HG03196 (cell line): ENCODE data around the gene HECTD4.
"Not testable (repeated sequence)": the region's sequence is repeated elsewhere in the genome, so short reads cannot be mapped to it uniquely, and the experiment has no call there.

Experiments
- ATAC-seq: cut with Tn5 transposase; IDR thresholded peaks from one replicate; pipeline ENCODE4 v1.9.1; 2021; ENCODE audit not compliant: unreplicated experiment

HECTD4 gene

DNA sequence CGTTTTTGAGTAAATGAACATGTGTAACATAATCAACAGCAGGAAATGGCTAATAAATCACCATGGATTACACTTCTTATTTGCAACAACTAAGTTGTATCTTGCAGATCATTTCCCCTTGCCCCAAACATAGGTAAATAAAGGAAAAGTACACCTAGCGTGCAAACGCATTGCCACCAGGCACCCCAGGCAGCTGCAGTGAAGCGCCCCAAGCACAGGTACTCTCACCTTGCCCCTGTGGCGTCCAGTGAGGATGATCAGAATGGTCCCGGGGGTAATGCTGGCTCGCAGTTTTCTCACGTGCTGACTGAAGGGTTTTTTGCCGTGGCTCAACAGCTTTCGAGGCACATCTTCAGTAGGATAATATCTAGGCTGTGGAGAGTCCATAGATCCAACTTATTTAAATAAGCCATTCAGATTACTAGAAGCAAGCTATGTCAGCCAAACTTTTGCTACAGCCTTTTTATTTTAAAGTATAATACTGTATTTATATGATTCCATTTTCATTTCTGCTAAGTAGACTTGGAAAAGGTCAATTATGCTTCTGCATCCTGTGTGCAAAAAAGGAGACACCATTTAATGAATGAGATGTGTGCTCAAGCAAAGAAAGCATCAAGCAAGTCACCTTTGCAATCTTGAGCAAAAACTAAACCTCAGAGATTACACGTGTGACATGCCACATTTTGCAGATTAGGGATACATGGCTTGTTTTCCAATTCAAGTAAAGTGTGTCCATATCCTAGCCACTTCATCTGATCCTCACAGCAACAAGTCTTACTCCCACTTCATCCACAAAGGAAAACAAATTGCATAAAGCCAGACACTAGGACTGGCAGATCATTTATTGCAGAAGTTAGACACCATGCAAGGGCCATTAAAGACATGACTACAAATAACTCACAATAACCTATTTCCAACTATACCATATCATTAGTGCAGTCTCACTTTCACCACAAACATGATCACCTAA lies 24.6 kb upstream of the HECTD4 start:
- no peak for ATAC-seq

DNA sequence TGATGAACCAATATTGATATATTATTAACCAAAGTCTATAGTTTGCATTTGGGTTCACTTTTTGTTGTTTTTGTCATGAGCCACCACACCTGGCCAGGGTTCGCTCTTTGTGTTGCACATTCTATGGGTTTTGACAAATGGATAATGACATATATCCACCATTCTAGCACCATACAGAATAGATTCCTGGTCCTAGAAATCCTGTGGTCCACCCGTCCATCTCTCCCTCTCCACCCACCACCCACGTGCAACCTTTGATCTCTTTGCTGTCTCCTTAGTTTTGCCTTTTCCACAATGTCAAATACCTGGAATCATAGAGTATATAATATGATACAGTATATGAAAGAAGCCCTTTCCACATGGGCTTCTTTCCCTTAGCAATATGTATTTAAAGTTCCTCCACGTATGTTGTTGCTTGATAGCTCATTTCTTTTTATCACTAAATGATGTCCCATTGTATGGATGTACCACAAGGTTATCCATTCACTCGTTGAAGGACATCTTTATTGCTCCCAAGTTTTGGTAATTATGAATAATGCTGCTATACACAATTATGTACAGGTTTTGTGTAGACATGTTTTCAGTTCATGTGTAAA lies 19.8 kb upstream of the HECTD4 start:
- no peak for ATAC-seq

DNA sequence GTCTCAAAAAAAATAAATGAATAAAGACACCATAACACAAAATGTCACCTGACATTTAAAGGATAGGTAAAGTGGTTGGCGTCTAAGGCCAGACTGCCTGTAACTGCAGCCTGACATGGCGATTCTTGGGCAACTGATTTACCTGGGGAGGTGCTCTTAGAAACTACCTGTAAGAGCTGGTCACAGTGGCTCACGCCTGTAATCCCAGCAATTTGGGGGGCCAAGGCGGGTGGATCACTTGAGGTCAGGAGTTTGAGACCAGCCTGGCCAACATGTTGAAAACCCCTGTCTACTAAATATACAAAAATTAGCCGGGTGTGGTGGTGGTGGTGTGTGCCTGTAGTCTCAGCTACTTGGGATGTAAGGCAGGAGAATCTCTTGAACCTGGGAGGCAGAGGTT lies 18.8 kb upstream of the HECTD4 start:
- no peak for ATAC-seq

DNA sequence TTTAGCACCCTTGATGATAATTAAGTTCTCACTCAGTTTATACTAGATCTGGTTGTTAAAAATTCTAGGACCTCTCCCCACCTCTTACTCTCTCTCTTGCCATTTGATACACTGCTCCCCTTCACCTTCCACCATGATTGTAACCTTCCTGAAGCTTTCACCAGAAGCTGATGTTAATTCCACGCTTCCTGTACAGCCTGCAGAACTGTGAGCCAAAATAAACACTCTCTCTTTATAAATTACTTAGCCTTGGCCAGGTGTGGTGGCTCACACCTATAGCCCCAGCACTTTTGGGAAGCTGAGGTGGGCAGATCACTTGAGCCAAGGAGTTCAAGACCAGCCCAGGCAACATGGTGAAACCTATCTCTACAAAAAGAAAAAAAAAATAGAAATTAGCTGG lies 11.1 kb upstream of the HECTD4 start:
- ATAC-seq = no peak

DNA sequence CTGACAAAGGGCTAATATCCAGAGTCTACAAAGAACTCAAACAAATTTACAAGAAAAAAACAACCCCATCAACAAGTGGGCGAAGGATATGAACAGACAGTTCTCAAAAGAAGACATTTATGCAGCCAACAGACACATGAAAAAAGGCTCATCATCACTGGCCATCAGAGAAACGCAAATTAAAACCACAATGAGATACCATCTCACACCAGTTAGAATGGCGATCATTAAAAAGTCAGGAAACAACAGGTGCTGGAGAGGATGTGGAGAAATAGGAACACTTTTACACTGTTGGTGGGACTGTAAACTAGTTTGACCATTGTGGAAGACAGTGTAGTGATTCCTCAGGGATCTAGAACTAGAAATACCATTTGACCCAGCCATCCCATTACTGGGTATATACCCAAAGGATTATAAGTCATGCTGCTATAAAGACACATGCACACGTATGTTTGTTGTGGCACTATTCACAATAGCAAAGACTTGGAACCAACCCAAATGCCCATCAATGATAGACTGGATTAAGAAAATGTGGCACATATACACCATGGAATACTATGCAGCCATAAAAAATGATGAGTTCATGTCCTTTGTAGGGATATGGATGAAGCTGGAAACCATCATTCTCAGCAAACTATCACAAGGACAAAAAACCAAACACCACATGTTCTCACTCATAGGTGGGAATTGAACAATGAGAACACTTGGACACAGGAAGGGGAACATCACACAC lies 7.9 kb upstream of the HECTD4 start:
- not testable (repeated sequence) for ATAC-seq

DNA sequence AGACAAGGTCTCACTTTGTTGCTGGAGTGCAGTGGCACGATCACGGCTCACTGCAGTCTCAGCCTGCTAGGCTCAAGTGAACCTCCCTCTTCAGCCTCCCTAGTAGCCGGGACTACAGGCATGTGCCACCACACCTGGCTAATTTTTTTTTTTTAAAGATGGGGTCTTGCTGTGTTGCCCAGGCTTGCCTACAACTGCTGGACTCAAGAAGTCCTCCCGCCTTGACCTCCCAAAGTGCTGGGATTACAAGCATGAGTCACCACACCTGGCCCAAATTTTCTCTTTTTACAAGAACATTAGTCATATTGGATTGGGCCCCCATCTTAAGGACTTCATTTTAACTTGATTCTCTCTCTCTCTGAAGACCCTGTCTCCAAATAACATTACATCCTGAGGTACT lies 7.0 kb upstream of the HECTD4 start:
- ATAC-seq = no peak

DNA sequence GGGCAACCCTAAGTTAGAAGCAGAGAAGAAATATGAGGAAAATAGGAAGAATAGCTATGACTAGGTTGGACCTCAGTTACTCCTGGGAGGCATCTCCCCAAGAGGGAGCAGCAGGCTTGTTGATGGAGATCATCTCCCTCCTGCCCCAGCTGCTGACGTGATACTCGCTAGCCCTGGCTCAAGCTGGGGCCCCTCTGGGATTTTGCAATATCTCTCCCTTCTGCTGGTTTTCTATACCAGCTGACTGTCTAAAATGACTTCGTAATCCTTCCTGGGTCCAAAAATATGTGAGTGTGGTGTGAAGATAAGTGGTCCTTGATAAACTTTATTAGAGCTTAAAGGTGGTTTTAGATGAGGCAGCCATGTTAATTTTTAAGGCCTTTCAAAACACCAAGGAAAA lies 4.5 kb upstream of the HECTD4 start:
- no peak for ATAC-seq

DNA sequence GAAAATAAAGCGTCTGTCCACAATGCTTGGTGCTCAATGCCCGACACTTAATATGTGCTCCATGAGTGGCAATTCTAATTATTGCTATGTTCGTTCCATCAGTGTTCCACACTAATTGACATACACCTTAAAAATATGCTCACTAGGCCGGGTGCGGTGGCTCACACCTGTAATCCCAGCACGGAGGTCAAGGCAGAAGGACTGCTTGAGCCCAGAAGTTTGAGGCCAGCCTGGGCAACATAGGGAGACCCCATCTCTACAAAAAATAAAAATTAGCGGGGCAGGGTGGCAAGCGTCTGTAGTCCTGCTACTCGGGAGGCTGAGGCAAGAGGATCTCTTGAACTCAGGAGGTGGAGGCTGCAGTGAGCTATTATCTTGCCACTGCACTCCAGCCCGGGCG lies 635 bp upstream of the HECTD4 start:
- no peak for ATAC-seq

DNA sequence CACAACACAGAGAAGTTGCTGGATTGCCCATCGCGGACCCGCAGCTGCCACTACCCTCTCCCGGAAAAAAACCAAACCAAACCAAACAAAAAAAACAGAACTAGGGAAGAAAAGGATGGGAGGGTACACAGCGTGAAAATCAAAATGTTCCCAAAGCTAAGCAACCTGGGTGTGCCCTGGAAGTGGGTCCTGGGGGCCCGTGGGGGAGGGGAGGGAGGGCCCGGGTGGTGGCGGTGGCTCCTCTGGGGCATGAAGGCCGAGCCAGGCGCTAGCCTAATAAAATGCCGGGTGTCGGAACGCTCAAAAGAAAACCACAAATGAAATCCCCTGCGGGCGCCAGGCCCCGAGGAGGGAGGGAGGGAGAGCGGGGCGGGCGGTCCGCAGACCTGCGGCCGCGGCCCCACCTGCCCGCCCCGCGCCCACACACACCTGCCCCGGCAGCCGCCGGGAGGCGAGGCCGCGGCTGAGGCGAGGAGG lies 787 bp downstream of the HECTD4 start:
- peak; percentile 46 for ATAC-seq

DNA sequence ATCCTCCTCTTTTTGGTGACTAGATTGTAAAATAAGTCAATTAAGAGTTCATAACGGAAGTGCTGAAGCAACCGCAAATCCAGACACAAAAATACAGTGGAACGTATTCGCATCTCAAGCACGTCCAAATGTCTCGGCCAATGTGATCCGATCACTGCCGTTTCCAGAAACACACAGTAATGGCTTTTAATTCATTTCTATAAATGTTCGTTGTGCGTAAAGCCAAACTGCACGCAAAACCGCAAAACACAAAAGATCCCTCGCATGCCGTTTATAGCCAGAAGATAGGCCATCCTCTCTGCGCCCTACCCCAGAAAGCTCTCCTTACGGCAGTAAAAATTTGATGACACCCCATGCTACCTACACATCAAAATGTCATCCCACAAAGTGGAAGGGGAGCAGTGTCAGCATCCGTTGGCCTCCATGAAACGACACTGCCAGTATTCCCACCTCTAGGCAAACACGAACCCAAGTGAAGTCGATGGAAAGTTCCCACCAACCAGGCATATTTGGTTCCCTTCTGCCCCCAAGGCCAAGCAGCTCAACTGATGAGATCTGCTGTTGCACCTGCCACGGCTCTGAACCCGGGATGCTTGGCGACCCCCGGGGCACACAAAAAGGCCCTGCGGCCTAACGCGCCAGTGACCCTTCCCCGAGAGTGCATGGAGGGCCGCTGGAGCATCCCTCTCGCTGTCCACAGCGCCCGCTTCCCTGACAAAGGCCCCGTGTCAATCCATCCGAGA lies 1.4 kb downstream of the HECTD4 start:
- no peak for ATAC-seq

DNA sequence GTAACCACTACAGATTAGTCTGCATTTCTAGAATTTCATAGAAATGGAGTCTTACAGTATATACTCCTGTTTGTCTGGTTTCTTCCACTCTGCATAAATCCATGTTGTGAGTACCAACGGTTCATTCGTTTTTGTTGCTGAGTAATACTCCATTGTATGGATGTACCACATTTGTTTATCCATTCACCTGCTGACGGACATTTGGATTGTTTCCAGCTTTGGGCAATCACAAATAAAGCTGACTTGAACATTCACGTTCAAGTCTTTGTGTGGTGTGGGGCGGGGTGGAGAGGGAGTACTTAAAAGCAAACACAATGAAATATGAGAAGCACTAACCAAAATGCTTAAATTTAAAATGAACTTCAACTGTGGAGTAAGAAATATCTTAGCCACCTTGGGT lies 7.1 kb downstream of the HECTD4 start:
- no peak for ATAC-seq

DNA sequence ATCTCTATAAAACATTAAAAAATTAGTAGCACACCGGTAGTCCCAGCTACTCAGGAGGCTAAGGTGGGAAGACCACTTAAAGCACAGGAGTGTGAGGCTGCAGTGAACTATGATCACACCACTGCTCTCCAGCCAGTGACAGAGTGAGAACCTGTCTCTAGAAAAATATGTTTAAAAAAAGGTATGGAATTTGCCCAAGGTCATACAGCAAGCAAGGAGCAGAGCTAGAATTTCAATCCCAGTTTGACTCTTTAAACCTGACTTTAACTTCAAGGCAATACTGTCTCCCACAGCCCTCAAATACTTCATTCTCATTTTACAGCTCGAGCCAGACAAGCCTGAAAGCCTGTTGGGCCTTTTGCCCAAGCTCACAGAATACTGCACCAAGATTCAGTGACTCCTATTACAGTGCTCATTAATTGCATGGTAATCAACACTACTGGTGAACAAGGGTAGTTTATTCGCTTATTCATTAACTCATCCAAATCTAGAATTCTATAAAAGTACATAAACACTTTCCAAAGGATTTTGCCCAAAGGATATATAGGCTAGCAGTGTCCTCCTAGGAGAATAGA lies 8.0 kb downstream of the HECTD4 start:
- ATAC-seq = no peak

DNA sequence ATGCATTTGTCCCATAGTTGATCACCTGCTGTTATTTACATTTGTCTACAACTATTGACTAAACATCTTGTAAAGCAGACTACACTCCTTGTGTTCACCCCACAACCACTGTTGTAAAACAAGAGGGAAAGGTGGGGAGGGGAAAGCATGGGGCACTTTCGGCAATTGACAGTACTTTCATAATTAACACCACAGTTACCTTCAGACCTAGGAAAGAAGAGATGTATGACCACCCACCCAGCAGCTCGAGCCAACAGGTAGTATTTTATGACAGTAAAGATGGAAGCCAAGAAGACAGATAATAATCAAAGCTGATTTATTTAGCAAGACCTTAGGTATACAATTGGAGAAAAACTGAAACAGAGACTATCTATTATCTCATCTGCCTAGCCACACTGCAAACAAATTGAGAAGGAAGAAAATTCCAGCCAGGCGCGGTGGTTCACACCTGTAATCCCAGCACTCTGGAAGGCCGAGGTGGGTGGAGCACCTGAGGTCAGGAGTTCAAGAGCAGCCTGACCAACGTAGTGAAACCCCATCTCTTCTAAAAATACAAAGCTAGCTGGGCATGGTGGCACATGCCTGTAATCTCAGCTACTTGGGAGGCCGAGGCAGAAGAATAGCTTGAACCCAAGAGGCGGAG lies 11.2 kb downstream of the HECTD4 start:
- no peak for ATAC-seq

DNA sequence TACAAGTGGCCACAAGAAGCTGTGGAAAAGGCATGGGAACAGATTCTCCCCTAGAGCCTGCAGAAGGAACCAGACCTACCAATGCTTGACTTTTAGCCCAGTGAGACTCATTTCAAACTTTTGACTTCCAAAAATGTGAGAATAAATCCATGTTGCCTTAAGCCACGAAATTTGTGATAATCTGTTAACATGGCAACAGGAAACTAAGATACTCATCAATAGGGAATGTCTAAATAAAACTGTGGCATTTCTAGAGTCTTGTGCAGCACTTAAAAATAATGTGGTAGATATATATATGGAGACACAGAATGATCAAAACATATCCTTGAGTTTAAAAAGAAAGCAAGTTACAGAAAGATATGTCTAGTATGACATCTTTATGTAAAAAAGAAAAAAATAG lies 12.0 kb downstream of the HECTD4 start:
- no peak for ATAC-seq

DNA sequence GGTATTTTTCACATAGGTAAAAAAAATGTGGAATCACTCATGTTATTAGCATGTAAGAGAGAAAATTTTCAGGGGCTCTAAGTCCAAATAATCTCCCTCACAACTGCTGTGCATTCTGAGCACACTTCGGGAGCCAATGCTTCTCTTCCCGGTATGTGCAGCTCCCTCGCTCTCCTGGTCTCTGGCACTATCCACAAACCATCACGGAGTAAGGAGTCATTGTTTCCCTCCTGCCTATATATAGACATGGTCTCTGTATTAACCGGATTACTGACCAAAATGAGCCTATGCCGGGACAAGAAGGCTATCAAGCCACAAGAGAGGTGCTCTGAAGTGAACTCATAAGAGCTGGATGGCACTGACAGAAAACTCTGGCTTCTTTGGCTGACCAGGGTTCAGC lies 13.4 kb downstream of the HECTD4 start:
- ATAC-seq = no peak

DNA sequence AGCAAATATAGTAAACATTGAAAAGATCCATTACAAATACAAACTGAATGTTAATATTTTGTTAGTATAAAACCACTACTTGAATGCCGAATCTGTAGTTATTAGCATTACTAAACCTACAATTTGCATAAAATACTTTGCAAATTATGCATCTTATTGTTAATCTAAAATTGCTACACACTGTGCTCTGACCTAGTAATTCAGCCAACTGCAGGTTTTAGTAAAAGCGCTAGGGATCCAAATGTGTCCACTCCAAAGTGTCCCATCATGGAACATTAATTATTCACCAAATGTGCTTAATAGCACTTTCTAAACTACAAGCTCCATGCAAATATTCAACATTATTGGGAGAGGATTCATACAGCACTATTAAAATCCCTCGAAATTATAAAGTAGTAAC lies 14.3 kb downstream of the HECTD4 start:
- ATAC-seq = no peak

DNA sequence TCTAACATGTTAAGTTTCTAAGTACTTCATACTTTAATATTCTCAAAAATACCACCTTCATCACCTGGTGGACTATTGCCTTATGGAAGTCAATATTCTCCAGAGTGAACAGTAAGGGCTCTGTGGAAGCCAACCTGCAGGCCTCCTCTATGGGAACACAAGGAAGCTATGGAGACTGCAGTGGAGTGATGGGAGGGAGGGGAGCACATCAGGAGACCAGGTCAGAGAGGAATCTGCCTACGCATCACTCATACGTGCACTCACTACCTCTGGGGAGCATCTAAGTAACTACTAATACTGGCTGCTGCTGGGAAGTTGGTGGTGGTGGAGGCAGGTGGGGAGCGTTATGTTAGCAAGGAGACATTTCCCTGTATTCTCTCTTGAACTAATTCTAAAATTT lies 19.9 kb downstream of the HECTD4 start:
- ATAC-seq = no peak

DNA sequence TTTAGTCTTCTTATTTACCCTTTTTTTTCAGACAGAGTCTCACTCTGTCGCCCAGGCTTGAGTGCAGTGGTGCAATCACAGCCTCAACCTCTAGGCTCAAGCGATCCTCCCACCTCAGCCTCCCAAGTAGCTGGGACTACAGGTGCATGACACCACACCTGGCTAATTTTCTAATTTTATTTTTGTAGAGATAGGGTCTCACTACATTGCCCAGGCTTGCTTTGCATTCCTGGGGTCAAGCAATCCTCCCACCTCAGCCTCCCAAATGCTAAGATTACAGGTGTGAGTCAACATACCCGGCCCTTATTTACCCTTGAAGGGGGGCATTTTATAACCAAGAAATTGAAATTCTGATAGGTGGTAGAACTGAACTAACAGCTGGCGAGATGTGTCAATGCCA lies 21.0 kb downstream of the HECTD4 start:
- no peak for ATAC-seq

DNA sequence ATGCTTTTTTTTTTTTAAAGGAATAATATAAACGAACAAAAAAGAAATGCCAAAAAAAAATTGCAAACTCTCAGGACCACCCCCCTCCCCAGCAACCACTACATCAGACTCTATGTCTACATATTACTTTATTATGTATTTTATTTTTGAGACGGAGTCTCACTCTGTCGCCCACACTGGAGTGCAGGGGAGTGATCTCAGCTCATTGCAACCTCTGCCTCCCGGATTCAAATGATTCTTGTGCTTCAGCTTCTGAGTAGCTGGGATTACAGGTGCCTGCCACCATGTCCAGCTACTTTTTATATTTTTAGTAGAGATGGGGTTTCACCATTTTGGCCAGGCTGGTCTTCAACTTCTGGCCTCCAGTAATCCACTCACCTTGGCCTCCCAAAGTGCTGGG lies 22.9 kb downstream of the HECTD4 start:
- ATAC-seq = no peak

DNA sequence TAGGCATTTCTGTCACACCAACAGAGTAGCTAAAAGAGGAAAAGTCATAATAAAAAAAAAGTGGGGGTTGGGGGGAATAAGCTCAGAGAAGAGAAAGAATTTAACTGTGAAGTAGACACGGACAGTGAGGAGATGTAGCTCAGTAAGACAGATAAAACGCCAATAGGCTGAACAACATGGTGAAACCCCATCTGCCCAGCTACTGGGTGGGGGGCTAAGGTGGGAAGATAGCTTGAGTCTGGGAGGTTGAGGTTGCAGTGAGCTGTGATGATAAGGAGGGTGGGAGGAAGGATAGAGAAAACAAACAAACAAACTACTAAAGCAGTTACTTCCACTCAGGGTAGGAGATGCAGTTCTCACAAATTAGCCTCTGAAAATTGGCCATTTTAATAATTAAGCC lies 25.0 kb downstream of the HECTD4 start:
- ATAC-seq = no peak
